Measurements from ENCODE around the gene CDK16. TPM values are rescaled to one million over a fixed set of nuclear protein-coding genes. Genes with fewer than 3 reads are reported as not detected.

CDK16 gene
- total RNA-seq, 1 donor from 2014 or later: 54.8 TPM

DNA sequence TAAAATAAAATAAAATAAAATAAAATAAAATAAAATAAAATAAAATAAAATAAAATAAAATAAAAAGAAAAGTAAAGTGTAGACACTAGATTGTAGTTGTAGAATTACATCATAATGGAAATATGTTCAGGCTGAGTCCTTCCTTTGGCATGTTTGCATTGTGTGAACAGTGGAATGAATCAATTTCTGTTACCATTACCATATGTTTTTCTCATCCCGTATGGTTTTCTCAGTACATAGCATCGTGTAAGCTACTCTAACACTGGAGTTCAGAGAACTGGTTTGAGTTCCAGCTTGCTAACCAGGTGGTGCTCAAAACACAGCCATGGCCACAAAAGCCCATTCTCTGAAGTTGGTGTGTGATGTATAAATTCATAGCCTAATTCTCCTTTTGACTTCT is 60.2 kb downstream of the CDK16 start:
- H3K36me3 ChIP-seq (ENCODE audit: control insufficient read depth, insufficient read depth, low read length): no peaks in the 10 kb centered on the region
- H3K27me3 ChIP-seq (ENCODE audit: control insufficient read depth, insufficient read depth, low read length): no peaks in the 10 kb centered on the region
- DNase-seq (ENCODE audit: low read depth) (peak; percentile 74), FAIRE-seq (no peak)
- TF ChIP-seq, protein P1, sequence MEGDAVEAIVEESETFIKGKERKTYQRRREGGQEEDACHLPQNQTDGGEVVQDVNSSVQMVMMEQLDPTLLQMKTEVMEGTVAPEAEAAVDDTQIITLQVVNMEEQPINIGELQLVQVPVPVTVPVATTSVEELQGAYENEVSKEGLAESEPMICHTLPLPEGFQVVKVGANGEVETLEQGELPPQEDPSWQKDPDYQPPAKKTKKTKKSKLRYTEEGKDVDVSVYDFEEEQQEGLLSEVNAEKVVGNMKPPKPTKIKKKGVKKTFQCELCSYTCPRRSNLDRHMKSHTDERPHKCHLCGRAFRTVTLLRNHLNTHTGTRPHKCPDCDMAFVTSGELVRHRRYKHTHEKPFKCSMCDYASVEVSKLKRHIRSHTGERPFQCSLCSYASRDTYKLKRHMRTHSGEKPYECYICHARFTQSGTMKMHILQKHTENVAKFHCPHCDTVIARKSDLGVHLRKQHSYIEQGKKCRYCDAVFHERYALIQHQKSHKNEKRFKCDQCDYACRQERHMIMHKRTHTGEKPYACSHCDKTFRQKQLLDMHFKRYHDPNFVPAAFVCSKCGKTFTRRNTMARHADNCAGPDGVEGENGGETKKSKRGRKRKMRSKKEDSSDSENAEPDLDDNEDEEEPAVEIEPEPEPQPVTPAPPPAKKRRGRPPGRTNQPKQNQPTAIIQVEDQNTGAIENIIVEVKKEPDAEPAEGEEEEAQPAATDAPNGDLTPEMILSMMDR (IDR thresholded peaks at IDR 0.05; ENCODE audit: insufficient read depth, low read length, severe bottlenecking): no peak
- H3K4me3 ChIP-seq (ENCODE audit: low read depth, low read length): no peak overlapping the region

Other genes with a start within 250 kb of the CDK16 start
- gene RGN, start 140.2 kb upstream of the CDK16 start, total RNA-seq: 0.26 TPM in 1 of 2 replicates, not detected in the other
- 32.1 and 48.4 TPM in 2 replicates for gene NDUFB11, start 74.0 kb upstream of the CDK16 start, total RNA-seq
- 29.0 and 35.2 TPM in 2 replicates for gene RBM10, start 73.5 kb upstream of the CDK16 start, total RNA-seq
- gene UBA1, start 24.9 kb upstream of the CDK16 start, total RNA-seq: 87.4 and 137 TPM in 2 replicates
- 6.1 and 7.3 TPM in 2 replicates for gene USP11, start 14.3 kb downstream of the CDK16 start, total RNA-seq
- not detected in 2 replicates for gene ZNF157, start 151.9 kb downstream of the CDK16 start, total RNA-seq

Measured in bronchial epithelial cell (primary cell).